ENCODE results near the gene PPFIA1. TPM values are rescaled to one million over a fixed set of nuclear protein-coding genes. Genes with fewer than 3 reads are reported as not detected.
A peak's percentile ranks its signal among the peaks of the same experiment; 100 is the strongest.

The PPFIA1 gene
- total RNA-seq, 6 experiments from 2014 or later = 29.4 to 40.0 (median 32.7) TPM

GRCh38 chr11:70381350-70381749, 110.9 kb downstream of the PPFIA1 start:
- Mint-ChIP-seq H3K36me3 (ENCODE audit: low read depth) (peaks cover 25% of the 10 kb centered on the region), H3K4me1 (ENCODE audit: low read depth) (peaks cover 32% of the 10 kb centered on the region), H3K4me3 (peak overlapping the region; percentile 72; the same call in 1 of the 2 replicates), H3K27ac (peak overlapping the region; percentile 96), H3K9me3 (no peaks in the 10 kb centered on the region), H3K27me3 (ENCODE audit: insufficient read depth) (no peaks in the 10 kb centered on the region)
- no peak for TF ChIP-seq CTCF (IDR thresholded peaks at IDR 0.05)
- no peak for DNase-seq

- Mint-ChIP-seq H3K4me1 (ENCODE audit: low read depth) (peaks cover 32% of the 10 kb centered on the region), H3K9me3 (no peaks in the 10 kb centered on the region), H3K4me3 (peak overlapping the region; percentile 72), H3K27ac (peak overlapping the region; percentile 96), H3K36me3 (ENCODE audit: low read depth) (peaks cover 23% of the 10 kb centered on the region), H3K27me3 (ENCODE audit: insufficient read depth) (no peaks in the 10 kb centered on the region)
- TF ChIP-seq CTCF (IDR thresholded peaks at IDR 0.05) = peak; percentile 53; the same call in 1 of the 2 replicates
- DNase-seq = peak; percentile 87
Observed at GRCh38 chr11:70381872-70382861, 111.7 kb downstream of the PPFIA1 start.

GRCh38 chr11:70383664-70384565, 113.4 kb downstream of the PPFIA1 start:
- Mint-ChIP-seq H3K36me3 (ENCODE audit: low read depth) (peaks cover 26% of the 10 kb centered on the region), H3K4me3 (no peak overlapping the region)

GRCh38 chr11:70384566-70385152, 114.2 kb downstream of the PPFIA1 start:
- H3K9me3 Mint-ChIP-seq = no peaks in the 10 kb centered on the region
- peaks cover 26% of the 10 kb centered on the region for H3K36me3 Mint-ChIP-seq (ENCODE audit: low read depth)
- peaks cover 33% of the 10 kb centered on the region for H3K4me1 Mint-ChIP-seq (ENCODE audit: low read depth)
- no peak overlapping the region for H3K4me3 Mint-ChIP-seq
- TF ChIP-seq CTCF (IDR thresholded peaks at IDR 0.05) = no peak
- no peak for DNase-seq
- H3K27ac Mint-ChIP-seq = peak overlapping the region; percentile 14; the same call in 1 of the 2 replicates
- H3K27me3 Mint-ChIP-seq (ENCODE audit: insufficient read depth) = peaks cover under 1% of the 10 kb centered on the region; the same call in 1 of the 2 replicates

More at GRCh38 chr11:70383664-70384565, 113.4 kb downstream of the PPFIA1 start:
- no peaks in the 10 kb centered on the region for H3K27me3 Mint-ChIP-seq (ENCODE audit: insufficient read depth)
- H3K9me3 Mint-ChIP-seq = no peaks in the 10 kb centered on the region
- peak overlapping the region; percentile 42 for H3K27ac Mint-ChIP-seq
- no peak for TF ChIP-seq CTCF (IDR thresholded peaks at IDR 0.05)
- DNase-seq = no peak
- peaks cover 32% of the 10 kb centered on the region for H3K4me1 Mint-ChIP-seq (ENCODE audit: low read depth)

GRCh38 chr11:70387564-70387963, 117.1 kb downstream of the PPFIA1 start:
- peaks cover 5% of the 10 kb centered on the region for H3K27me3 Mint-ChIP-seq (ENCODE audit: insufficient read depth)
- TF ChIP-seq CTCF (IDR thresholded peaks at IDR 0.05) = no peak
- no peak overlapping the region for H3K27ac Mint-ChIP-seq
- H3K4me1 Mint-ChIP-seq (ENCODE audit: low read depth) = peaks cover 21% of the 10 kb centered on the region
- H3K9me3 Mint-ChIP-seq = no peaks in the 10 kb centered on the region
- peaks cover 22% of the 10 kb centered on the region; the same call in 1 of the 2 replicates for H3K36me3 Mint-ChIP-seq (ENCODE audit: low read depth)
- no peak overlapping the region for H3K4me3 Mint-ChIP-seq
- no peak for DNase-seq
